Loucy (cell line): ENCODE results near the gene ZNF516.

Source experiments
- H2AFZ ChIP-seq: fragments of 200-600 bp; sonication (generic); 2 replicates; pipeline ENCODE4 v1.6.0; 2016; ENCODE audit warnings: antibody characterized with exemption, mild to moderate bottlenecking, low read length, moderate library complexity
- H3F3A ChIP-seq: fragments of 200-600 bp; 2 replicates; pipeline ENCODE4 v1.6.0; 2016; ENCODE audit warnings: antibody characterized with exemption, low read depth, mild to moderate bottlenecking
- H3K27me3 ChIP-seq: fragments of 200-600 bp; sonication (generic); 2 replicates; pipeline ENCODE4 v1.6.1; 2014; ENCODE audit warnings: low read length, mild to moderate bottlenecking; ENCODE audit not compliant: insufficient read depth, poor library complexity, severe bottlenecking
- H3K36me3 ChIP-seq: fragments of 200-600 bp; sonication (generic); 2 replicates; pipeline ENCODE4 v1.6.1; 2016; ENCODE audit warnings: low read length; ENCODE audit not compliant: insufficient read depth
- H3K4me1 ChIP-seq: fragments of 200-600 bp; sonication (generic); 2 replicates; pipeline ENCODE4 v1.5.1; 2014; ENCODE audit warnings: low read length, mild to moderate bottlenecking; ENCODE audit not compliant: insufficient read depth, poor library complexity, severe bottlenecking
- H3K4me2 ChIP-seq: fragments of 200-600 bp; sonication (generic); 2 replicates; pipeline ENCODE4 v1.6.0; 2014; ENCODE audit warnings: antibody characterized with exemption, low read length, low read depth, mild to moderate bottlenecking; ENCODE audit not compliant: poor library complexity, severe bottlenecking
- H3K4me3 ChIP-seq: fragments of 200-600 bp; sonication (generic); 2 replicates; pipeline ENCODE4 v1.5.1; 2014; ENCODE audit warnings: low read length, mild to moderate bottlenecking, mixed read lengths; ENCODE audit not compliant: poor library complexity, severe bottlenecking
- H3K79me2 ChIP-seq: fragments of 200-600 bp; sonication (generic); 2 replicates; pipeline ENCODE4 v1.6.1; 2014; ENCODE audit warnings: low read length; ENCODE audit not compliant: insufficient read depth
- H3K9ac ChIP-seq: fragments of 200-600 bp; sonication (generic); 2 replicates; pipeline ENCODE4 v1.6.0; 2014; ENCODE audit warnings: mild to moderate bottlenecking, low read depth, low read length, moderate library complexity; ENCODE audit not compliant: poor library complexity, severe bottlenecking
- H3K9me2 ChIP-seq: fragments of 200-600 bp; sonication (generic); replicated peaks from 2 replicates; pipeline ENCODE4 v1.6.1; 2016; ENCODE audit warnings: low read depth, low read length, mixed read lengths
- H3K9me3 ChIP-seq: fragments of 200-600 bp; sonication (generic); 2 replicates; pipeline ENCODE4 v1.6.1; 2014; ENCODE audit warnings: mild to moderate bottlenecking, antibody characterized with exemption, low read length, low read depth; ENCODE audit not compliant: insufficient read depth
- H4K20me1 ChIP-seq: fragments of 200-600 bp; sonication (generic); 2 replicates; pipeline ENCODE4 v1.6.0; 2014; ENCODE audit warnings: antibody characterized with exemption, low read length, mild to moderate bottlenecking; ENCODE audit not compliant: insufficient read depth, poor library complexity, severe bottlenecking
- EZH2phosphoT487 ChIP-seq: fragments of 200-600 bp; IDR thresholded peaks from 2 replicates; pipeline ENCODE4 v1.6.1; 2018; ENCODE audit warnings: antibody characterized with exemption, mild to moderate bottlenecking, moderate library complexity, borderline replicate concordance
- TF ChIP-seq, protein P1 (sequence below): fragments of 200-600 bp; sonication (generic); conservative IDR thresholded peaks from 2 replicates; pipeline ENCODE4 v1.5.1; 2014; ENCODE audit warnings: mild to moderate bottlenecking, antibody characterized with exemption, low read length

Gene ZNF516

DNA sequence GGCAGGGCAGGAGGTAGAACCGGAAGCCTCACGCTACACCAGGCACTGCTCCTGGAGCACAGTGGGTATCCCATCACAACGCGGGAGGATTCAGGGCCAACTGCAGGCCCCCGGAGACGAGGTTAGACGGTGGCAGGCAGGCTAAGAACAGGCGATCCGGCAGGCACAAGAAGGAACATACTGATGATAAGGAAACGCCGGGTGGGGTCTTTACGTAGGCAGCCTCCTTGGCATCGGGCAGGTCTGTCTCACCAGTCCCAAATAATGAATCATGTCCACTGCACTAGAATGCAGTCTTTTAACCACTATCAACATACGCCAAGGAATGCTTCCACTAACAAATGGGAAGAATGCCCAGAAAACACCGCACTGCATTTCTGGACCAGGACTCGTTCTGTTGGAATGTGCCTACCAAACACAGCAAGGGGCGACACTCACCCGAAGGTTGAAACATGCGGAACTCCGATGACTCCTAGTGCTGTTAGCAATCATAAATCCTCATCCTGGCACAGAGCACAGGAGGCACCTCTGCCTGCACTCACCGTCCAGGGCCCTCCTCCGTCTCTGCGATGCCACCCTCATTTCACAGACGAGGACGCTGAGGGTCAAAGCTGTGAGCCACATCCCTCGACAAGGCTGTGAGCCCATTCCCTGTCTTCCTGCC is 35.2 kb downstream of the ZNF516 start:
- H3K27me3 ChIP-seq: no peaks in the 10 kb centered on the region
- no peaks in the 10 kb centered on the region for H3K79me2 ChIP-seq
- H4K20me1 ChIP-seq: no peaks in the 10 kb centered on the region
- no peaks in the 10 kb centered on the region for H3K9me3 ChIP-seq
- no peaks in the 10 kb centered on the region for H3K9me2 ChIP-seq
- no peak overlapping the region for H2AFZ ChIP-seq
- no peak for TF ChIP-seq EZH2phosphoT487
- TF ChIP-seq, protein P1, sequence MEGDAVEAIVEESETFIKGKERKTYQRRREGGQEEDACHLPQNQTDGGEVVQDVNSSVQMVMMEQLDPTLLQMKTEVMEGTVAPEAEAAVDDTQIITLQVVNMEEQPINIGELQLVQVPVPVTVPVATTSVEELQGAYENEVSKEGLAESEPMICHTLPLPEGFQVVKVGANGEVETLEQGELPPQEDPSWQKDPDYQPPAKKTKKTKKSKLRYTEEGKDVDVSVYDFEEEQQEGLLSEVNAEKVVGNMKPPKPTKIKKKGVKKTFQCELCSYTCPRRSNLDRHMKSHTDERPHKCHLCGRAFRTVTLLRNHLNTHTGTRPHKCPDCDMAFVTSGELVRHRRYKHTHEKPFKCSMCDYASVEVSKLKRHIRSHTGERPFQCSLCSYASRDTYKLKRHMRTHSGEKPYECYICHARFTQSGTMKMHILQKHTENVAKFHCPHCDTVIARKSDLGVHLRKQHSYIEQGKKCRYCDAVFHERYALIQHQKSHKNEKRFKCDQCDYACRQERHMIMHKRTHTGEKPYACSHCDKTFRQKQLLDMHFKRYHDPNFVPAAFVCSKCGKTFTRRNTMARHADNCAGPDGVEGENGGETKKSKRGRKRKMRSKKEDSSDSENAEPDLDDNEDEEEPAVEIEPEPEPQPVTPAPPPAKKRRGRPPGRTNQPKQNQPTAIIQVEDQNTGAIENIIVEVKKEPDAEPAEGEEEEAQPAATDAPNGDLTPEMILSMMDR: no peak
- no peak overlapping the region for H3K9ac ChIP-seq
- H3K4me1 ChIP-seq: no peaks in the 10 kb centered on the region
- no peak overlapping the region for H3K4me2 ChIP-seq
- H3K36me3 ChIP-seq: no peaks in the 10 kb centered on the region
- H3K4me3 ChIP-seq: no peak overlapping the region
- H3F3A ChIP-seq: no peaks in the 10 kb centered on the region

DNA sequence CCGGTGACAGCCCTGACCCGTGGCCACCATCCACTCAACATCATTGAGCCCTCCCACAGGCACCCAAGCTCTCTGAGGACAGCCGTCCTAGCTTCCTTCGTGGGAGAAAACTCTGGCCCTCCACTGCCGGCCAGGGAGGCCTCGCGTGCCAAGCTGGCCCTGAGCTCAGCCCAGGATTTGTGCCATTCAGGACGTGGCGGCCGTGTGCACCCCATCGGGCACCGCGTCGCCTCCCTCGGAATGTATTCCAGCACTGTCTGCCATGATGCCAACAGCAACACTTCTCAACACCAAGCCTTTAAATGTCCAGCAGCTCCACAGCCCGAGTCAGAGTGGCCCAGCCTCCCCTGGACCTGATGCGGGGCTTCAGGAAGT is 35.7 kb downstream of the ZNF516 start:
- Histone ChIP-seq H2AFZ (no peak overlapping the region), H3K27me3 (no peaks in the 10 kb centered on the region), H3K79me2 (no peaks in the 10 kb centered on the region), H4K20me1 (no peaks in the 10 kb centered on the region), H3K4me2 (no peak overlapping the region), H3F3A (no peaks in the 10 kb centered on the region), H3K9me3 (no peaks in the 10 kb centered on the region), H3K4me1 (no peaks in the 10 kb centered on the region), H3K36me3 (no peaks in the 10 kb centered on the region), H3K4me3 (no peak overlapping the region), H3K9me2 (no peaks in the 10 kb centered on the region), H3K9ac (no peak overlapping the region)
- TF ChIP-seq EZH2phosphoT487: no peak
- TF ChIP-seq, protein P1: no peak

DNA sequence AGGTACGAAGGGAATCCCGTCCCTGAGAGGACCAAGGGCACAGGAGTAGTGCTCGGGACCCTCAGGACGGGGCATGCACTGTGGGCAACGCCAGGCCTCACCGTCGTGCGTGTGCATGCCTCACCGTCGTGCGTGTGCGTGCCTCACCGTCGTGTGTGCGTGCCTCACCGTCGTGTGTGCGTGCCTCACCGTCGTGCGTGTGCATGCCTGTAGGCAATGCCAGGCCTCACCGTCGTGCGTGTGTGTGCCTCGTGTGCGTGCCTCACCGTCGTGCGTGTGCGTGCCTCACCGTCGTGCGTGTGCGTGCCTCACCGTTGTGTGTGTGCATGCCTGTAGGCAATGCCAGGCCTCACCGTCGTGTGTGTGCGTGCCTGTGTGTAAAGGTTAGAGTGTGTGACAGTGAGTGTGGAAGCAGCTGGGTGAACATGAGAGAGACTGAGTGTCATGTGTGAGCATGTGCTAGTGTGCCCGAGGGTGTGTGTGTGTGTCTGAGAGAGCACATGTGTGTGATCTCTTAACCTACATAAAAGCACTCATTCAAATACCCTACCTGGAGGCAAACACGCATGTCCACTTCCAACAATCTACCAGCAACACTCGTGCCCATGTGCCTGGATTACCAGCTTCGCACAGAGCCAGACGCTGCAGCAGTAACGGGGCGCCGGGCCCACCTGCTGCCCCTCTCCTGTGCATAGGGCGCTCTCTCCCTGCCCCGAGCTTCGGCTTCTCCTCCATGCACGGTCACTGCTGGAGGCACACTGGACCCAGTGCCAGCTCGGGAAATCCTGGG is 36.3 kb downstream of the ZNF516 start:
- Histone ChIP-seq H3K36me3 (no peaks in the 10 kb centered on the region), H3K9me3 (no peaks in the 10 kb centered on the region), H3K4me2 (no peak overlapping the region), H2AFZ (no peak overlapping the region), H3K9me2 (no peaks in the 10 kb centered on the region), H3K79me2 (no peaks in the 10 kb centered on the region), H4K20me1 (no peaks in the 10 kb centered on the region), H3F3A (no peaks in the 10 kb centered on the region), H3K4me1 (no peaks in the 10 kb centered on the region), H3K9ac (no peak overlapping the region), H3K27me3 (no peaks in the 10 kb centered on the region), H3K4me3 (no peak overlapping the region)
- TF ChIP-seq, protein P1: no peak
- no peak for TF ChIP-seq EZH2phosphoT487
